Neural cell (in vitro differentiated cells): ENCODE measurements around the gene PANK4.

Experiments used
- CTCF ChIP-seq: fragments of 450-650 bp; IDR thresholded peaks from 2 replicates; pipeline ENCODE4 v1.5.1; 2014; ENCODE audit warnings: antibody characterized with exemption, mild to moderate bottlenecking, moderate library complexity; ENCODE audit not compliant: poor library complexity, severe bottlenecking
- EP300 ChIP-seq: fragments of 450-650 bp; conservative IDR thresholded peaks from 2 replicates; pipeline ENCODE4 v1.6.1; 2014; ENCODE audit warnings: antibody characterized with exemption, mild to moderate bottlenecking, moderate library complexity; ENCODE audit not compliant: poor library complexity, severe bottlenecking
- EZH2 ChIP-seq: fragments of 200-600, 300-800 bp; shearing (Covaris generic), sonication (generic); IDR thresholded peaks from 2 replicates; pipeline ENCODE4 v1.6.1; 2014; ENCODE audit warnings: antibody characterized with exemption, low read length, borderline replicate concordance, mild to moderate bottlenecking; ENCODE audit not compliant: insufficient read depth, poor library complexity, severe bottlenecking
- POLR2AphosphoS5 ChIP-seq: IDR thresholded peaks from 2 replicates; pipeline ENCODE4 v1.6.1; 2012
- RAD21 ChIP-seq: fragments of 450-650 bp; conservative IDR thresholded peaks from 2 replicates; pipeline ENCODE4 v1.6.1; 2014; ENCODE audit warnings: antibody characterized with exemption, mild to moderate bottlenecking, moderate library complexity
- REST ChIP-seq: IDR thresholded peaks from 2 replicates; pipeline ENCODE4 v1.6.1; 2012; ENCODE audit warnings: borderline replicate concordance
- SMC3 ChIP-seq: fragments of 450-650 bp; conservative IDR thresholded peaks from 2 replicates; pipeline ENCODE4 v1.6.1; 2014; ENCODE audit warnings: antibody characterized with exemption, mild to moderate bottlenecking, moderate library complexity; ENCODE audit not compliant: poor library complexity

- TF ChIP-seq CTCF: no peak
- TF ChIP-seq EZH2: no peak
- TF ChIP-seq REST: no peak
- TF ChIP-seq POLR2AphosphoS5: no peak
- TF ChIP-seq EP300: no peak
- TF ChIP-seq SMC3: no peak
- no peak for TF ChIP-seq RAD21
These were observed 17.6 kb downstream of the PANK4 start for GRCh38 chr1:2508751-2509150.
